KOPT-K1 (cell line): Measurements from ENCODE around the gene DPP9.
A peak's percentile ranks its signal among the peaks of the same experiment; 100 is the strongest.
"Not testable (repeated sequence)": the region's sequence is repeated elsewhere in the genome, so short reads cannot be mapped to it uniquely, and the experiment has no call there.

ENCODE experiments used
- H3K27ac ChIP-seq: fragments of 200-600 bp; sonication (generic); 2 replicates; pipeline ENCODE4 v1.5.1; 2016; ENCODE audit warnings: antibody characterized with exemption, mild to moderate bottlenecking, low read depth, low read length; ENCODE audit not compliant: poor library complexity, severe bottlenecking
- H3K36me3 ChIP-seq: fragments of 200-600 bp; sonication (generic); 2 replicates; pipeline ENCODE4 v1.5.1; 2017; ENCODE audit warnings: antibody characterized with exemption, mild to moderate bottlenecking, low read length, moderate library complexity; ENCODE audit not compliant: insufficient read depth
- H3K9me3 ChIP-seq: fragments of 200-600 bp; sonication (generic); 2 replicates; pipeline ENCODE4 v1.5.1; 2017; ENCODE audit warnings: antibody characterized with exemption, low read length, mild to moderate bottlenecking; ENCODE audit not compliant: insufficient read depth, poor library complexity, severe bottlenecking

The DPP9 gene

GRCh38 chr19:4748185-4748584 is 24.5 kb upstream of the DPP9 start:
- Histone ChIP-seq H3K36me3 (no peaks in the 10 kb centered on the region), H3K9me3 (no peaks in the 10 kb centered on the region), H3K27ac (no peak overlapping the region)

GRCh38 chr19:4745986-4746385 is 22.3 kb upstream of the DPP9 start:
- no peaks in the 10 kb centered on the region for H3K36me3 ChIP-seq
- H3K9me3 ChIP-seq = no peaks in the 10 kb centered on the region
- no peak overlapping the region for H3K27ac ChIP-seq

- not testable (repeated sequence) for H3K9me3 ChIP-seq, H3K27ac ChIP-seq, H3K36me3 ChIP-seq
Observed at GRCh38 chr19:4745175-4745574, 21.5 kb upstream of the DPP9 start.

GRCh38 chr19:4744451-4745174 is 21.0 kb upstream of the DPP9 start:
- H3K27ac ChIP-seq = no peak overlapping the region
- no peaks in the 10 kb centered on the region for H3K9me3 ChIP-seq
- no peaks in the 10 kb centered on the region for H3K36me3 ChIP-seq

- Histone ChIP-seq H3K36me3 (no peaks in the 10 kb centered on the region), H3K9me3 (no peaks in the 10 kb centered on the region), H3K27ac (no peak overlapping the region)
Observed at GRCh38 chr19:4742723-4743646, 19.3 kb upstream of the DPP9 start.

GRCh38 chr19:4740092-4740491 is 16.4 kb upstream of the DPP9 start:
- H3K9me3 ChIP-seq = no peaks in the 10 kb centered on the region
- no peaks in the 10 kb centered on the region for H3K36me3 ChIP-seq
- no peak overlapping the region for H3K27ac ChIP-seq

GRCh38 chr19:4738734-4739133 is 15.1 kb upstream of the DPP9 start:
- no peaks in the 10 kb centered on the region for H3K36me3 ChIP-seq
- no peaks in the 10 kb centered on the region for H3K9me3 ChIP-seq
- no peak overlapping the region for H3K27ac ChIP-seq

- no peaks in the 10 kb centered on the region for H3K36me3 ChIP-seq
- H3K27ac ChIP-seq = no peak overlapping the region
Observed at GRCh38 chr19:4737955-4738600, 14.4 kb upstream of the DPP9 start.

GRCh38 chr19:4733755-4734345 is 10.2 kb upstream of the DPP9 start:
- no peaks in the 10 kb centered on the region for H3K36me3 ChIP-seq
- no peak overlapping the region for H3K27ac ChIP-seq
- H3K9me3 ChIP-seq = no peaks in the 10 kb centered on the region

More at GRCh38 chr19:4737955-4738600, 14.4 kb upstream of the DPP9 start:
- no peaks in the 10 kb centered on the region for H3K9me3 ChIP-seq

GRCh38 chr19:4732680-4733114 is 9.1 kb upstream of the DPP9 start:
- Histone ChIP-seq H3K27ac (no peak overlapping the region), H3K9me3 (no peaks in the 10 kb centered on the region), H3K36me3 (no peaks in the 10 kb centered on the region)

- no peak overlapping the region for H3K27ac ChIP-seq
- no peaks in the 10 kb centered on the region for H3K36me3 ChIP-seq
- no peaks in the 10 kb centered on the region for H3K9me3 ChIP-seq
Observed at GRCh38 chr19:4730740-4731171, 7.1 kb upstream of the DPP9 start.

- H3K36me3 ChIP-seq = no peaks in the 10 kb centered on the region
- no peak overlapping the region for H3K27ac ChIP-seq
- no peaks in the 10 kb centered on the region for H3K9me3 ChIP-seq
Observed at GRCh38 chr19:4728871-4729270, 5.2 kb upstream of the DPP9 start.

GRCh38 chr19:4722671-4723594 is 709 bp downstream of the DPP9 start:
- Histone ChIP-seq H3K36me3 (peaks cover 38% of the 10 kb centered on the region), H3K9me3 (no peaks in the 10 kb centered on the region), H3K27ac (peak overlapping the region; percentile 83)

GRCh38 chr19:4721196-4721595 is 2.4 kb downstream of the DPP9 start:
- Histone ChIP-seq H3K36me3 (peaks cover 56% of the 10 kb centered on the region), H3K9me3 (no peaks in the 10 kb centered on the region), H3K27ac (no peak overlapping the region)
